GM12891 (cell line): ENCODE measurements around the gene VRK2.

Experiments used
- POLR2A ChIP-seq: IDR thresholded peaks from 2 replicates; pipeline ENCODE4 v1.6.1; 2011; ENCODE audit warnings: low read depth, low read length, control low read depth
- TAF1 ChIP-seq: IDR thresholded peaks from 2 replicates; pipeline ENCODE4 v1.6.1; 2011; ENCODE audit warnings: low read depth, low read length, control low read depth

DNA sequence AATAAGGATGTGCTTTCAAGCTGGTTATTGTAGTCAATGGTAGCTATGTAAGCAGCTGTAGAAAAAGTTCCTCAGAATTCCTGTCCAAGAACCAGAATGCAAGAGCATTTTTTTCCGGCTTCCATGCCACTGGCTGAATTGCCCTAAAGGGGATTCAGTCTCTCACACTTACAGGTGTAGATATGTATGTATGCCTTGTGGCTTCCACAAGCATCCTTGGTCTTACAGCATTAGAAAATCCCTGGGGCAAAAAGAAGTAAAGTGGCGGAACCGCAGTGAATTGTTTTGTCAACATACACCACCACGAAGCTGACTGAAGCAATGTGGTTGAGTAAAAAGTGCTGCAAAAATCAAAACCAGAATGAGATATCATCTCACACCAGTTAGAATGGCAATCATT is 139.9 kb downstream of the VRK2 start:
- TF ChIP-seq POLR2A (no peak), TAF1 (no peak)
